K562 (cell line): ENCODE data around the gene PSRC1. TPM values are rescaled to one million over a fixed set of nuclear protein-coding genes. Genes with fewer than 3 reads are reported as not detected.
A peak's percentile ranks its signal among the peaks of the same experiment; 100 is the strongest.

Source experiments
- BCOR ChIP-seq: fragments of 450-650 bp; IDR thresholded peaks from 2 replicates; pipeline ENCODE4 v1.6.1; 2016
- BDP1 ChIP-seq: IDR thresholded peaks from 3 replicates; pipeline ENCODE4 v1.6.1; 2011; ENCODE audit not compliant: insufficient read length, insufficient read depth
- BRF1 ChIP-seq: IDR thresholded peaks from 3 replicates; pipeline ENCODE4 v1.6.1; 2011; ENCODE audit warnings: borderline replicate concordance, mild to moderate bottlenecking; ENCODE audit not compliant: insufficient read length; ENCODE audit errors: extremely low read depth
- CBFA2T3 ChIP-seq: fragments of 450-650 bp; IDR thresholded peaks from 2 replicates; pipeline ENCODE4 v1.6.1; 2017
- FOSL1 ChIP-seq: fragments of 200-800 bp; sonication (Bioruptor generic); conservative IDR thresholded peaks from 2 replicates; pipeline ENCODE4 v1.6.1; 2016; ENCODE audit warnings: missing genetic modification characterization, missing compliant biosample characterization
- HDAC2 ChIP-seq: fragments of 450-650 bp; IDR thresholded peaks from 2 replicates; pipeline ENCODE4 v1.6.1; 2016; ENCODE audit warnings: mild to moderate bottlenecking
- HOXB6 ChIP-seq: fragments of 250-450 bp; sonication (Bioruptor Pico); IDR thresholded peaks from 2 replicates; pipeline ENCODE4 v1.5.1; 2022; ENCODE audit warnings: mild to moderate bottlenecking, borderline replicate concordance
- MAZ ChIP-seq, 2 experiments: fragments of 450-650 bp in 1 of 2; sonication (generic) in 1 of 2; formaldehyde crosslinking; IDR thresholded peaks in 1 of 2; conservative IDR thresholded peaks in 1 of 2; 2 replicates each; pipeline versions ENCODE4 v1.4.0 to v1.5.0; 2020; ENCODE audit warnings: mild to moderate bottlenecking in 1 of 2, missing genetic modification reagents in 1 of 2
- NBN ChIP-seq: fragments of 450-650 bp; IDR thresholded peaks from 2 replicates; pipeline ENCODE4 v1.6.1; 2016; ENCODE audit warnings: low read depth, mild to moderate bottlenecking
- NCOA2 ChIP-seq, 2 experiments: fragments of 450-650 bp; IDR thresholded peaks; 2 replicates each; pipeline ENCODE4 v1.6.1; 2018; ENCODE audit warnings: mild to moderate bottlenecking in 2 of 2, moderate library complexity in 1 of 2; ENCODE audit not compliant: partially characterized antibody in 2 of 2
- PHF8 ChIP-seq: fragments of 200-600 bp; sonication (generic); IDR thresholded peaks from 2 replicates; pipeline ENCODE4 v1.6.1; 2012; ENCODE audit warnings: mixed run types, mild to moderate bottlenecking, inconsistent platforms, low read length, moderate library complexity, borderline replicate concordance
- RAD21 ChIP-seq, 2 experiments: fragments of 250-450 bp in 1 of 2; fragments of 450-650 bp in 1 of 2; sonication (Bioruptor Pico) in 1 of 2; formaldehyde crosslinking in 1 of 2; IDR thresholded peaks in 1 of 2; conservative IDR thresholded peaks in 1 of 2; 2 replicates each; pipeline versions ENCODE4 v1.4.0 to v1.8.0; 2020 to 2022; ENCODE audit warnings: mild to moderate bottlenecking in 2 of 2, moderate library complexity in 1 of 2
- TBL1XR1 ChIP-seq, 2 experiments: IDR thresholded peaks; 2 replicates each; pipeline ENCODE4 v1.6.1; 2012; ENCODE audit warnings: improper control_type of control experiment in 2 of 2, low read length in 2 of 2, mild to moderate bottlenecking in 1 of 2
- YY1 ChIP-seq, 3 experiments: IDR thresholded peaks; 2 replicates each; pipeline ENCODE4 v1.6.1; 2011; ENCODE audit warnings: low read length in 2 of 3, mild to moderate bottlenecking in 2 of 3, moderate library complexity in 2 of 3, borderline replicate concordance in 1 of 3, control low read depth in 1 of 3, low read depth in 1 of 3; ENCODE audit not compliant: insufficient read depth in 3 of 3, insufficient replicate concordance in 2 of 3, control insufficient read depth in 1 of 3, insufficient read length in 1 of 3; ENCODE audit errors: extremely low read depth in 1 of 3
- ZNF431 ChIP-seq: sonication (generic); formaldehyde crosslinking; IDR thresholded peaks from 2 replicates; pipeline ENCODE4 v1.8.0; 2022; ENCODE audit warnings: mild to moderate bottlenecking, missing genetic modification reagents
- polyA plus RNA-seq, 8 experiments: library from polyadenylated mRNA; depleted of rRNA in 4 of 8; stranded (reverse) in 5 of 8; unstranded in 3 of 8; fragments of >200 nt; fragmentation: Nextera tagmentation in 2 of 8; fragmentation: Illumina TruSeq in 1 of 8; extraction: Ambion mirVana in 2 of 8; extraction: Trizol in 1 of 8; gene quantifications; 2 replicates each; pipeline versions ENCODE4 v1.2.1 to v1.2.3, GENCODE V29; 2011 to 2014; ENCODE audit warnings: inconsistent platforms in 1 of 8, missing spikeins in 1 of 8
- total RNA-seq, 7 experiments: library from RNA; depleted of rRNA in 6 of 7; stranded (reverse); fragments of >200 nt in 6 of 7; fragmentation: Illumina TruSeq in 2 of 7; extraction: Trizol in 2 of 7; gene quantifications; 2 replicates each; pipeline versions ENCODE4 v1.2.1 to v1.2.3, GENCODE V29; 2011 to 2021; ENCODE audit warnings: low replicate concordance in 1 of 7
- TF ChIP-seq, protein P1 (sequence below): fragments of 250-450 bp; sonication (Bioruptor Pico); IDR thresholded peaks from 2 replicates; pipeline ENCODE4 v1.4.0; 2020; ENCODE audit warnings: mild to moderate bottlenecking, moderate library complexity, borderline replicate concordance
- TF ChIP-seq, protein P2 (sequence below): IDR thresholded peaks from 2 replicates; pipeline ENCODE4 v1.6.1; 2014; ENCODE audit warnings: antibody characterized with exemption
- TF ChIP-seq, protein P3 (sequence below), 2 experiments: fragments of 450-650 bp; IDR thresholded peaks; 2 replicates each; pipeline ENCODE4 v1.6.1; 2016

PSRC1 gene
- total and polyA plus RNA-seq, 9 of the 15 experiments (the other 6 are each of a cell fraction or from before 2014, with no cell fraction given) = 6.5 to 65.2 (median 39.3) TPM

DNA sequence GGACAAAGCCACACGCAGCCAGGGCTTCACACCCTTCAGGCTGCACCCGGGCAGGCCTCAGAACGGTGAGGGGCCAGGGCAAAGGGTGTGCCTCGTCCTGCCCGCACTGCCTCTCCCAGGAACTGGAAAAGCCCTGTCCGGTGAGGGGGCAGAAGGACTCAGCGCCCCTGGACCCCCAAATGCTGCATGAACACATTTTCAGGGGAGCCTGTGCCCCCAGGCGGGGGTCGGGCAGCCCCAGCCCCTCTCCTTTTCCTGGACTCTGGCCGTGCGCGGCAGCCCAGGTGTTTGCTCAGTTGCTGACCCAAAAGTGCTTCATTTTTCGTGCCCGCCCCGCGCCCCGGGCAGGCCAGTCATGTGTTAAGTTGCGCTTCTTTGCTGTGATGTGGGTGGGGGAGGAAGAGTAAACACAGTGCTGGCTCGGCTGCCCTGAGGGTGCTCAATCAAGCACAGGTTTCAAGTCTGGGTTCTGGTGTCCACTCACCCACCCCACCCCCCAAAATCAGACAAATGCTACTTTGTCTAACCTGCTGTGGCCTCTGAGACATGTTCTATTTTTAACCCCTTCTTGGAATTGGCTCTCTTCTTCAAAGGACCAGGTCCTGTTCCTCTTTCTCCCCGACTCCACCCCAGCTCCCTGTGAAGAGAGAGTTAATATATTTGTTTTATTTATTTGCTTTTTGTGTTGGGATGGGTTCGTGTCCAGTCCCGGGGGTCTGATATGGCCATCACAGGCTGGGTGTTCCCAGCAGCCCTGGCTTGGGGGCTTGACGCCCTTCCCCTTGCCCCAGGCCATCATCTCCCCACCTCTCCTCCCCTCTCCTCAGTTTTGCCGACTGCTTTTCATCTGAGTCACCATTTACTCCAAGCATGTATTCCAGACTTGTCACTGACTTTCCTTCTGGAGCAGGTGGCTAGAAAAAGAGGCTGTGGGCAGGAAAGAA lies 8.1 kb downstream of the PSRC1 start (continued):
- peak in 1 of 2 experiments; percentile 87; a peak in 2 of 4 replicates for TF ChIP-seq TBL1XR1 (IDR thresholded peaks at IDR 0.05; ENCODE audit: low read length in 2 of 2)
- TF ChIP-seq, protein P1, sequence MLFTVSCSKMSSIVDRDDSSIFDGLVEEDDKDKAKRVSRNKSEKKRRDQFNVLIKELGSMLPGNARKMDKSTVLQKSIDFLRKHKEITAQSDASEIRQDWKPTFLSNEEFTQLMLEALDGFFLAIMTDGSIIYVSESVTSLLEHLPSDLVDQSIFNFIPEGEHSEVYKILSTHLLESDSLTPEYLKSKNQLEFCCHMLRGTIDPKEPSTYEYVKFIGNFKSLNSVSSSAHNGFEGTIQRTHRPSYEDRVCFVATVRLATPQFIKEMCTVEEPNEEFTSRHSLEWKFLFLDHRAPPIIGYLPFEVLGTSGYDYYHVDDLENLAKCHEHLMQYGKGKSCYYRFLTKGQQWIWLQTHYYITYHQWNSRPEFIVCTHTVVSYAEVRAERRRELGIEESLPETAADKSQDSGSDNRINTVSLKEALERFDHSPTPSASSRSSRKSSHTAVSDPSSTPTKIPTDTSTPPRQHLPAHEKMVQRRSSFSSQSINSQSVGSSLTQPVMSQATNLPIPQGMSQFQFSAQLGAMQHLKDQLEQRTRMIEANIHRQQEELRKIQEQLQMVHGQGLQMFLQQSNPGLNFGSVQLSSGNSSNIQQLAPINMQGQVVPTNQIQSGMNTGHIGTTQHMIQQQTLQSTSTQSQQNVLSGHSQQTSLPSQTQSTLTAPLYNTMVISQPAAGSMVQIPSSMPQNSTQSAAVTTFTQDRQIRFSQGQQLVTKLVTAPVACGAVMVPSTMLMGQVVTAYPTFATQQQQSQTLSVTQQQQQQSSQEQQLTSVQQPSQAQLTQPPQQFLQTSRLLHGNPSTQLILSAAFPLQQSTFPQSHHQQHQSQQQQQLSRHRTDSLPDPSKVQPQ (CRISPR knock-in tag) = no peak
- TF ChIP-seq BRF1 = no peak
- no peak for TF ChIP-seq BCOR
- TF ChIP-seq FOSL1 (tag) = peak; percentile 42; the same call in 1 of the 2 replicates
- no peak for TF ChIP-seq ZNF431 (CRISPR knock-in tag)
- TF ChIP-seq HDAC2 = no peak; the same call in 1 of the 2 replicates
- TF ChIP-seq PHF8 = no peak; the same call in 1 of the 2 replicates
- 0 out of 2 replicates have a peak, but pooled peaks have one; percentile 59 for TF ChIP-seq NBN
- no peak for TF ChIP-seq YY1 (IDR thresholded peaks at IDR 0.05; ENCODE audit: borderline replicate concordance in 1 of 3, control insufficient read depth in 1 of 3, extremely low read depth in 1 of 3, insufficient read depth in 3 of 3, insufficient read length in 1 of 3, insufficient replicate concordance in 2 of 3, low read depth in 1 of 3, low read length in 2 of 3)
- TF ChIP-seq, protein P2, sequence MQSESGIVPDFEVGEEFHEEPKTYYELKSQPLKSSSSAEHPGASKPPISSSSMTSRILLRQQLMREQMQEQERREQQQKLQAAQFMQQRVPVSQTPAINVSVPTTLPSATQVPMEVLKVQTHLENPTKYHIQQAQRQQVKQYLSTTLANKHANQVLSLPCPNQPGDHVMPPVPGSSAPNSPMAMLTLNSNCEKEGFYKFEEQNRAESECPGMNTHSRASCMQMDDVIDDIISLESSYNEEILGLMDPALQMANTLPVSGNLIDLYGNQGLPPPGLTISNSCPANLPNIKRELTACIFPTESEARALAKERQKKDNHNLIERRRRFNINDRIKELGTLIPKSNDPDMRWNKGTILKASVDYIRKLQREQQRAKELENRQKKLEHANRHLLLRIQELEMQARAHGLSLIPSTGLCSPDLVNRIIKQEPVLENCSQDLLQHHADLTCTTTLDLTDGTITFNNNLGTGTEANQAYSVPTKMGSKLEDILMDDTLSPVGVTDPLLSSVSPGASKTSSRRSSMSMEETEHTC = peak; percentile 56; the same call in 1 of the 2 replicates
- TF ChIP-seq MAZ (CRISPR knock-in tag; conservative IDR thresholded peaks at IDR 0.05 in 1 of 2, IDR thresholded peaks at IDR 0.05 in 1 of 2) = 0 out of 4 replicates have a peak, but pooled peaks of 1 of the 2 experiments have one; percentile 21
- no peak for TF ChIP-seq HOXB6 (CRISPR knock-in tag)
- TF ChIP-seq NCOA2 (IDR thresholded peaks at IDR 0.05; ENCODE audit: partially characterized antibody in 2 of 2) = no peak
- TF ChIP-seq BDP1 = no peak
- peak in 1 of 2 experiments; percentile 15; a peak in 1 of 4 replicates for TF ChIP-seq RAD21 (CRISPR knock-in tag; conservative IDR thresholded peaks at IDR 0.05 in 1 of 2, IDR thresholded peaks at IDR 0.05 in 1 of 2)
- TF ChIP-seq, protein P3, sequence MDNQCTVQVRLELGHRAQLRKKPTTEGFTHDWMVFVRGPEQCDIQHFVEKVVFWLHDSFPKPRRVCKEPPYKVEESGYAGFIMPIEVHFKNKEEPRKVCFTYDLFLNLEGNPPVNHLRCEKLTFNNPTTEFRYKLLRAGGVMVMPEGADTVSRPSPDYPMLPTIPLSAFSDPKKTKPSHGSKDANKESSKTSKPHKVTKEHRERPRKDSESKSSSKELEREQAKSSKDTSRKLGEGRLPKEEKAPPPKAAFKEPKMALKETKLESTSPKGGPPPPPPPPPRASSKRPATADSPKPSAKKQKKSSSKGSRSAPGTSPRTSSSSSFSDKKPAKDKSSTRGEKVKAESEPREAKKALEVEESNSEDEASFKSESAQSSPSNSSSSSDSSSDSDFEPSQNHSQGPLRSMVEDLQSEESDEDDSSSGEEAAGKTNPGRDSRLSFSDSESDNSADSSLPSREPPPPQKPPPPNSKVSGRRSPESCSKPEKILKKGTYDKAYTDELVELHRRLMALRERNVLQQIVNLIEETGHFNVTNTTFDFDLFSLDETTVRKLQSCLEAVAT (IDR thresholded peaks at IDR 0.05) = no peak
- peak; percentile 6; the same call in 1 of the 2 replicates for TF ChIP-seq CBFA2T3
